ENCODE data around the gene IGFBP7.

IGFBP7 gene

DNA sequence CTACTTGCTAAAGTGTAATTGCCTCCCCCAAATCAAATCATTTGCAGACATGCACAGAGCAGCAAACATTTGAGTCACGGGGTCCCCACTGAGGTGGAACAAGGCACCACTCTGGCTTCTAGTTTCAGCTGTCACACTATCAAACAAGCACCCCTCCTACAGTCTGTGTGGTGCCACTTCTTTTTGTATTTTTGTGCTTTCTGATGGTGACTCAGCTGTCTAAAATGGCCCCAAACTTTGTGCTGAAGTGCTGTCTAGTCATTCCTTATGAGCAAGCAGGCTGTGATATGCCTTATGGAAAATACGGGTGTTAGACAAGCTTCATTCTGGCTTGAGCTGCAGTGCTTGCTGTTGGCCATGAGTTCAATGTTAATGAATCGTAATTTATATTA, 15.4 kb downstream of the IGFBP7 start:
- H3K4me3 ChIP-seq (ENCODE audit: control insufficient read depth, low read depth, low read length) = no peak overlapping the region
- TF ChIP-seq, protein P1, sequence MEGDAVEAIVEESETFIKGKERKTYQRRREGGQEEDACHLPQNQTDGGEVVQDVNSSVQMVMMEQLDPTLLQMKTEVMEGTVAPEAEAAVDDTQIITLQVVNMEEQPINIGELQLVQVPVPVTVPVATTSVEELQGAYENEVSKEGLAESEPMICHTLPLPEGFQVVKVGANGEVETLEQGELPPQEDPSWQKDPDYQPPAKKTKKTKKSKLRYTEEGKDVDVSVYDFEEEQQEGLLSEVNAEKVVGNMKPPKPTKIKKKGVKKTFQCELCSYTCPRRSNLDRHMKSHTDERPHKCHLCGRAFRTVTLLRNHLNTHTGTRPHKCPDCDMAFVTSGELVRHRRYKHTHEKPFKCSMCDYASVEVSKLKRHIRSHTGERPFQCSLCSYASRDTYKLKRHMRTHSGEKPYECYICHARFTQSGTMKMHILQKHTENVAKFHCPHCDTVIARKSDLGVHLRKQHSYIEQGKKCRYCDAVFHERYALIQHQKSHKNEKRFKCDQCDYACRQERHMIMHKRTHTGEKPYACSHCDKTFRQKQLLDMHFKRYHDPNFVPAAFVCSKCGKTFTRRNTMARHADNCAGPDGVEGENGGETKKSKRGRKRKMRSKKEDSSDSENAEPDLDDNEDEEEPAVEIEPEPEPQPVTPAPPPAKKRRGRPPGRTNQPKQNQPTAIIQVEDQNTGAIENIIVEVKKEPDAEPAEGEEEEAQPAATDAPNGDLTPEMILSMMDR (conservative IDR thresholded peaks at IDR 0.05; ENCODE audit: control insufficient read depth, insufficient read depth, low read depth, low read length) = no peak
- DNase-seq (ENCODE audit: low read depth) = peak; percentile 75

DNA sequence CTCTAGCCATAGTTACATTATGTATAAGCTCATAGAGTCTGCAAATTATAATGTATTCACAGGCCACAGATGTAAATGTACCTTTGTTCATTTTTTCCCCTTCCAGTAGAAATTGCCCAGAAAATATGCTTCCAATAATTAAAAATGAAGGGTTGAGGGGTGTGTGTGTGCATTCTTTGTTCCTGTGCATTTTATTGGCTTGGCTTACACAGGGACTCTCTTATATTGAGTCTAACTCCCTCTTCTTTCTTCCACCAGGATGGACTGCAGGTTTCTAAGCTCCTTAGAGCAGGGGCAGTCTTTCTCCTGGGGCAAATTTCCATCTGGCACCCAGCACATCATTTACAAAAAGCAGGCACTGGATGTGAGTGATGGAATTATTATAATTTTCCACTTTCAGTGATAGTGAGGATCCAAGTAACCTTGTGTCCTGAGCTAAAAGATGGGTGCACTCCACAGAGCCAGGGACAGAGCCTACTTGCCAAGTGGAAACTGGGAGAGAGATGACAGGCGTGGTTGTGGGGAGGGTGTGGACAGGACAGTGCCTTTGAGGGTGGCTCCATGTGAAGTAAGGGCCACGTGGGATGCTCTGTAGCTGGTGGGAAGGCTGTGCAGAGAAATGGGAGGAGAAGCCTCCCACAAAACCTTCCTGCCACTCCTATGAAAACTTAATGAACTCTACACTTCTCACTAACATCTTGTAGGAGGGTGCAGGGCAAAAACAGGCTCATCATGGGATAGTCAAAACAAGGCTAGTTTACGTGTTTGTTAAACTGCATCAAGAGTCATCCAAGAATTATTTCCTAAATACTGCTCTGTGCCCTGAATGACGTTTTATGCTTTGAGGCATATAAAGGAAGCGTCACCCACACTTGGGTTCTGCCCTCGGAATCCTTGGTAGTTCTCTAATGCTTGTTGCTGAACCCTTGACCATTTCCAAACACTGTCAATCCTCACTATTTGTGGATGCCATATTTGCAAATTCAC, 16.0 kb downstream of the IGFBP7 start:
- TF ChIP-seq, protein P1 (conservative IDR thresholded peaks at IDR 0.05; ENCODE audit: control insufficient read depth, insufficient read depth, low read depth, low read length) = no peak
- DNase-seq (ENCODE audit: low read depth) = peak; percentile 54
- H3K4me3 ChIP-seq (ENCODE audit: control insufficient read depth, low read depth, low read length) = no peak overlapping the region

DNA sequence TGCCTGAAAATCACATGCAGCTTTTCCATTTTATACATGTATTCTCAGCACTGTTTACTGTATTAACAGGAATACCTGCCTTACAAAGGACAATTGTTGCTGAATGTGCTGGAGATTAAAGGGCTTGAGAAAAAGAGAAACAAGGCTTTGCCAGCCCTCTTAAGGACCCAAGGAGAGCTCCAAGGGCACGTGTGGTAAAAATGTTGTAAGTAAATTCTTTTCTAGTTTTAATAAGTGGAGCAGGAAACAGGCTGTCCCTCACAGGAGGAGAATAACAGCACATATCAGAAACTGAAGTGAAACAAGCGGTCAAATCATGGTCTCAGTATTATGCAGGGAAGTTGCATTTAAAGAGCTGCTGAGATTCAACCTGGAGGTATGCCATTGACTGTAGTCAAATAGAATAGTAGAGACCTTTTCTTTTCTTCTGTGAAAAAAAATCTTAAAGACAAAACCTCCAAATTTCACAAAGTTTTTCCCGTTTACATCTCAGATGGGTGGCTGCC, 18.5 kb downstream of the IGFBP7 start:
- TF ChIP-seq, protein P1 (conservative IDR thresholded peaks at IDR 0.05; ENCODE audit: control insufficient read depth, insufficient read depth, low read depth, low read length) = no peak

GRCh38 chr4:57090079-57090478, 20.1 kb downstream of the IGFBP7 start:
- H3K4me3 ChIP-seq (ENCODE audit: control insufficient read depth, low read depth, low read length) = no peak overlapping the region
- TF ChIP-seq, protein P1 (conservative IDR thresholded peaks at IDR 0.05; ENCODE audit: control insufficient read depth, insufficient read depth, low read depth, low read length) = no peak
- DNase-seq (ENCODE audit: low read depth) = no peak

More for the DNA sequence above, 18.5 kb downstream of the IGFBP7 start:
- no peak overlapping the region for H3K4me3 ChIP-seq (ENCODE audit: control insufficient read depth, low read depth, low read length)
- no peak for DNase-seq (ENCODE audit: low read depth)

DNA sequence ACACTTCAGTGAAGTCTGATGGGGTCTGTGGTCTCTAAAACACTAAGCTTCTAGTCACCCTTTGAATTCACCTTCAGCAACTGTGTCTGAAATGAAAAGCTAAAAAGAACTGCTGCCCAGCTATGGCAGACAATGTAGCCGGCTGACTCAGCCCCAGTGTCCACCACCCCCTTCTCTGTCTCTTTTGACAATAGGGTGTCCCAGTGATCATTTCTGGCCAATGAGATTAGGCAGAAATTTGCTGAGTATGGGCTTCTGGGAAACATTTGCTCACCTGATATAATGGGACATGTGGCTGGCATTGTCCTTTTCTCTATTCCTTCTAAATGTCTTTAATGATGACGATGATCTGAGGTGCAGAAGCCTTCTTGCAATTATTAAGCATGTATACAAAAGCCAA, 20.6 kb downstream of the IGFBP7 start:
- H3K4me3 ChIP-seq (ENCODE audit: control insufficient read depth, low read depth, low read length) = no peak overlapping the region
- no peak for DNase-seq (ENCODE audit: low read depth)
- TF ChIP-seq, protein P1 (conservative IDR thresholded peaks at IDR 0.05; ENCODE audit: control insufficient read depth, insufficient read depth, low read depth, low read length) = no peak

DNA sequence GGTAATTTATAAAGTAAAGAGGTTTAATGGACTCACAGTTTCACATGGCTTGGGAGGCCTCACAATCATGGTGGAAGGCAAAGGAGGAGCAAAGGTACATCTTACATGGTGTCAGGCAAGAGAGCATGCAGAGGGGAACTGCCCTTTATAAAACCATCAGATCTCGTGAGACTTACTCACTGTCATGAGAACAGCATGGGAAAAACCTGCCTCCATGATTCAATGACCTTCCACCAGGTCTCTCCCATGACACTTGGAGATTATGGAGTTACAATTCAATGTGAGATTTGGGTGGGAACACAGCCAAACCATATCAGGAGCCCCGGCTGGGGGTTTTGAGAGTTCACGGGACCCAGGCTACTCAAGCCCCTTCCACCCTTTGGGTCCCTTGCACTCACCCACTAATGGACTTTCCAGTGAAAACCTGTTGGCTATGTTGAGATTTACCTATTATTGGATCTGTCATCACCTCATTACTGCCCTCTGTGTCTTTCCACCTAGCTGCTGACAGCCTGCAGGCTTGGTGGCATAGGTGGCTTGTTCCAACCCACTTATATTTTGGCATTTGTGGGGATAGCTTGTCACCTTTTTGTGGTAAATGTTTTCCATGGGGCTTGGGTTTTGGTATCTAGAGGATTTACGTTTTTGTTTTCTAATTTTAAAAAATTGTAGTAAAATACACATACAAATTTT, 24.0 kb downstream of the IGFBP7 start:
- DNase-seq (ENCODE audit: low read depth) = no peak
- TF ChIP-seq, protein P1 (conservative IDR thresholded peaks at IDR 0.05; ENCODE audit: control insufficient read depth, insufficient read depth, low read depth, low read length) = no peak
- H3K4me3 ChIP-seq (ENCODE audit: control insufficient read depth, low read depth, low read length) = no peak overlapping the region

Measured in fibroblast of mammary gland (primary cell).